NCI-H446 treated with DMSO at 0.1 percent for 48 hours (cell line): ENCODE data around the gene PTGDS.

Experiments
- DNase-seq: peaks from one replicate; lab custom pipeline; 2025; lab: John Stamatoyannopoulos, UW

The PTGDS gene

DNA sequence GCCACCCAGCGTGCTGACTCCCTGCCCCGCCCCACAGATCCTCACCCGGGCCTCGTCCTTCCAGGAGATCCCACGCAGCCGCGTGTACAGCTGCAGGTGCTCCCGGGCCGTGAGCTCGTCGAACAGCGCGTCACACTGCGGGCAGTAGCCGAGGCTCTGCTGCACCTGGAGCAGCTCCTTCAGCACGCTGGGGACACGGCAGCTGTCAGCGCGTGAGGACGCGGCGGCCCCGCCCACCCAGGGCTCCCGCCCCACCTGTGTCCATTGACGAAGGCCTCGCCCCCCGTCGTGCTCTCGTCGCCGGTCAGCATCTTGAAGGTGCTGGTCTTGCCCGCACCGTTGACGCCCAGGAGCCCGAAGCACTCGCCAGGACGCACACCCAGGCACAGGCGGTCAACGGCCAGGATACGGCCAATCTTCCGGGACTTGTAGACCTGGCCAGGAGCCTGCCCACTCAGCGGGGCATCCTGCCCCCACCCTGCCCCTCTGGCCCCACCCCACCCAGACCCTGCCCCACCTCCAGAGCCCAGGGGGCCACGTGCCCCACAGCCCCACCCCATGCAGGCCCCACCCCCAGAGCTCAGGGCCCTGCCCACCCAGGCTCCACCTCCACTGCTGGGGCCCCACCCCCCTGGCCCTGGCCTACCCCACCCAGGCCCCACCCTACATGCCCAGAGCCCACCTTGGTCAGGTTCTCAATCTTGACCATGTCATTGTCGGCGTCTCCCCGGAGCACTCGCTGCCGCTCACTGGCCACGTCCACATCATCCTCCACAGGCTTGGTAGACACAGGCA lies 32.8 kb downstream of the PTGDS start:
- DNase-seq: no peak

DNA sequence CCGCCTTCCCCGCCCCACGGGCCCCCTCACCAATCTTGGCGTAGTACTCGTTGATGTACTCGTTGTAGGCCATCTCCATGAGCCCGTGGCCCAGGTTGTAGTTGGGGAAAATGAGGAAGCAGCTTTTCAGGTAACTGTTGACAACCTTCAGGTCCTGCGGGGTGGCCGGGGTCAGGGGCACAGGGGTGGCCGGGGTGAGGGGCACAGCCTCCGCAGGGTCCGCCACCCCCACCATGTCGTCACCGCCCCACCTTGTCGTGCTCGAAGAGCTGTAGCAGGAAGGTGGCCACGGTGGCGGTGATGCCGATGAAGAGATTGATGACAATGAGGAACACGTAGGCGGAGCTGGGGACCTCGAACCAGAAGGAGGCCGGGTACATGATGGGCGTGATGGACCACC lies 33.9 kb downstream of the PTGDS start:
- DNase-seq: no peak

GRCh38 chr9:137011907-137012675 lies 34.8 kb downstream of the PTGDS start:
- DNase-seq: no peak

- no peak for DNase-seq
Measured at GRCh38 chr9:137012694-137013570, 35.6 kb downstream of the PTGDS start.

DNA sequence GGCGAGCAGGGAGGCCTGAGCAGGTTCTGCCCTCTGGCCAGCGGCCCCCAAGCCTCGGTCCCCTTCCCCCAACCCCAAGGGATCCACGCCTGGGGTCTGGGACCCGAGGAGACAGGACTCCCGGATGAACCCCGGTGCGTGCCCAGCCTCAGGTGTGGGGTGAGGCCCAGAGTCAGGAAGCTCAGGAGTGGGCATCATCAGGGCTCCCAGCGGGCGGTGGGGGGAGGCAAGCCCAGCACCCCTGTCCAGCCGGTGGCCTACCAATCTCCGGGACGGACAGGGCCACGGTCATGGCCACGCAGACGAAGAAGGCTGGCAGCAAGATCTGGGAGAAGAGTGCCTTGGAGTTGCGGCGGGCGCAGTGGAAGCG lies 36.3 kb downstream of the PTGDS start:
- no peak for DNase-seq

- no peak for DNase-seq
Measured at GRCh38 chr9:137014166-137014565, 36.9 kb downstream of the PTGDS start.

GRCh38 chr9:137014776-137015539 lies 37.7 kb downstream of the PTGDS start:
- DNase-seq: no peak

GRCh38 chr9:137015540-137015930 lies 38.2 kb downstream of the PTGDS start:
- no peak for DNase-seq

- no peak for DNase-seq
Measured at GRCh38 chr9:137015976-137016375, 38.7 kb downstream of the PTGDS start.

- no peak for DNase-seq
Measured at GRCh38 chr9:137016436-137016835, 39.1 kb downstream of the PTGDS start.

GRCh38 chr9:137017071-137017470 lies 39.8 kb downstream of the PTGDS start:
- DNase-seq: no peak

GRCh38 chr9:137017791-137018497 lies 40.6 kb downstream of the PTGDS start:
- DNase-seq: no peak

DNA sequence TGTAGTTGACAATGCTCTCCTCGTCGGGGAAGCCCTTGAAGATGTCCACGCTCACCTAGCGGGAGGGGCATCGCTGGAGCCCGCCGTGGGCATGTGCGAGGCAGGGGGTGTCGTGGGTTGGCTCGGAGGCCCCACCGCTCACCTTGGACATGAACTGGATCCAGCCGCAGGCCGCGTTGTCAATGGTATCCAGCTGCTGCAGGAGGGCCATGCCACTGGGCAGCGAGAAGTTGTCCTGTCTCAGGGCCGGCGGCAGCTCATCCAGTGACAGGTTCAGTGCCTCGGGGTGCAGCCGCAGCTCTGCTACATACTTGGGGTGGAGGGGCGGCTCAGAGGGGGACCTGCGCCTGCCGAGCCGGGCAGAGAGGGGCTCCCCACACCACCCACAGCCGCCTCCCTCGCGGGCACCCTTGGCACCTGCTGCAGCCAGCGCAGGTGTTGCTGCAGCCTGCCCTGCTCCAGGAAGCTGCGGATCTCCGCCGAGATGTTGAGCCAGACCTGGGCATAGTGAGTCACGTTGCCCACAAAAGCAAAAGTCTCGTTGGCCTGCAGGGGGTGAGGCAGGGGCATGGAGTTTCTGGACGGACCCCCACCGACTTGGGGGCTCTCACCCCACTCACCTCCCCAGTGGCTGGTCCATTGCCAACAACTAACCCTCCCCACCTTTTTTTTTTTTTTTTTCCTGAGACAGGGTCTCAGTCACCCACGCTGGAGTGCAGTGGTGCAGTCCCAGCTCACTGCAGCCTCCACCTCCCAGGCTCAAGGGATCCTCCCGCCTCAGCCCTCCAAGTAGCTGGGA lies 41.7 kb downstream of the PTGDS start:
- DNase-seq: no peak

DNA sequence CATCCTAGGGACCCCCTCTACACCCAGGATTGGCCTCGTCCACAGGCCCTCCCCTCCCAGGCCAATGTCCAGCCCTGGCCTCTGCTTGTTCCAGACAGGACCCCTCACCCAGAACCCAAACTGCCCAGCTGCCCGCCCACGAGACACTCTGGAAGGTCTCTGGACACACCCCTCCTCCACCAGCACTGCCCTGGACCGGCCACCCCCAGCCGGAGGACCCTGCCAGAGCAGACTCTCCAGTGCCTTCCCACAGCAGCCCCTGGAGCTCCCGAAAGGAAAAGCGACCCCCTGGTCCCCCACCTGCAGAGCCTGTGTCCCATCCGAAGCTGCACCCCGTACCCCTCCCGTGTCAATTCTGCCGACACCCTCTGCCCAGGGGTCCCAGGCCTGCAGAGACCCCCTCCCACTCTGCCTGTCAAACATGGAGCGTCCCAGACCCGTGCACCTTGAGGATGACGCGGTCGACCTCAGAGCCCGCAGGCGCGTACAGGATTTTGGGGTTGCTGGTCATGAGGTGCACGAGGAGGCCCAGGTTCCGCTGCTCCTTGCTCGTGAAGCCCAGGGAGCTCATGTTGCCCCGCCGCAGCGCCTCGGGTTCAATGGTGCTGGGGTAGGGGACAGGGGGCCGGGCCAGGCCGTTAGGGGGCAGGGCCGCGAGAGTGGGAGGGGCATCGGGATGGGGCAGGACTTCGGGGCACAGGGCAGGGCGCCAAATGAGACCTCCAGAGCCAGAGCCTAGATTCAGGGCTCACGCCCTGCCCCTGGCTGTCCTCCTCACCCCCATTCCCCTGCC lies 42.8 kb downstream of the PTGDS start:
- no peak for DNase-seq

- no peak for DNase-seq
Measured at GRCh38 chr9:137020771-137021567, 43.7 kb downstream of the PTGDS start.

DNA sequence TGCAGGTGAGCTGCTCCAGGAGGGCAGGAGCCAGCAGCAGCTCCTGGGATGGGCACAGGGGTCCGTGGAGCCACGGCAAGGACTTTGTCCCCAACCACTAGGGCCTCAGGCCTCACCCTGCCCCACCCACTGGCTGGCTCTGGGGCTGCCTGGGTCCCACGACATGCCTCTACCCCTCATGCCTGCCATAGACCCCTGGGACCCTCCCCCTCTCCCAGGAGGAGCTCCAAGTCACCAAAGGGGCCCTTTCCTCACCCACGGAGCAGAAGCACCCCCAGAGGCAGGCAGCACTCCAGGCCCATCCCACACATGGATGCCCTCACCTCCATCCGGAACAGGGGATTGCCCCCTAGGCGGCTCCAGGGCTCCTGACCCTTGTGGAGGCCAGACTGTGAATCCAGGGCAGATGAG lies 44.3 kb downstream of the PTGDS start:
- DNase-seq: no peak

- DNase-seq: no peak
Measured at GRCh38 chr9:137021979-137022661, 44.8 kb downstream of the PTGDS start.

GRCh38 chr9:137022662-137023008 lies 45.3 kb downstream of the PTGDS start:
- no peak for DNase-seq
